HG03571 (cell line): ENCODE data around the gene CDKN3.
"Not testable (repeated sequence)": the region's sequence is repeated elsewhere in the genome, so short reads cannot be mapped to it uniquely, and the experiment has no call there.

Experiments
- ATAC-seq: cut with Tn5 transposase; IDR thresholded peaks from one replicate; pipeline ENCODE4 v1.9.1; 2021; ENCODE audit not compliant: unreplicated experiment

The CDKN3 gene

DNA sequence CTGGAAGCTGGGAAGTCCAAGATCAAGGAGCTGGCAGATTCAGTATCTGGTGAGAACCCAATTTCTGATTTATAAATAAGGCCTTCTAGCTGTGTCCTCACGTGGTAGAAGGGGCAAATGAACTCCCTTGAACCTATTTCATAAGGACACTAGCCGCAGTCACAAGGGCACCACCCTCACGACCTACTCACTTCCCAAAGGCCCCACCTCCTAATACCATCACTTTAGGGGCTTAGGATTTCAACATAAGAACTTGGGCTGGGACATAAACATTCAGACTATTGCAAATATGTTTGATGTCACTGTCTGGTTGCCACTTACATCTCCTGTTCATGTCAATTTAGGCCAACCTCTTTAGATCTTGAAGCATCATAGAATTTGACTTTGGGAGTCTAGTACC lies 55.2 kb downstream of the CDKN3 start:
- no peak for ATAC-seq

- no peak for ATAC-seq
Measured at GRCh38 chr14:54453252-54453651, 56.4 kb downstream of the CDKN3 start.

DNA sequence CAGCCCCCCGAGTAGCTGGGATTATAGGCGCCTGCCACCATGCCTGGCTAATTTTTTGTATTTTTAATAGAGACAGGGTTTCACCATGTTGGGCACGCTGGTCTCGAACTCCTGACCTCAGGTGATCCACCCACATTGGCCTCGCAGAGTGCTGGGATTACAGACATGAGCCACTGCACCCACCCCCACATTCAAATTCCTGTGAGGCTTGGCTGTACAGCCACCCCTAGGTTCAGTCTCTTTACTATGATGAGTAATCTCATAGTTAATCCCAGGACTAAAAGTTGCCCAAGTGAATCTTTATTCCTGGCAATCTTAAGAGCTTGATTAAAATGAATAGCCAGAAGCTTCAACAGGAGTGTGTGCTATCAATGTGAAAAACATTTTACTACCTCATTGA lies 57.2 kb downstream of the CDKN3 start:
- not testable (repeated sequence) for ATAC-seq

- ATAC-seq: no peak
Measured at GRCh38 chr14:54455363-54455762, 58.6 kb downstream of the CDKN3 start.

- not testable (repeated sequence) for ATAC-seq
Measured at GRCh38 chr14:54456820-54457608, 60.2 kb downstream of the CDKN3 start.

DNA sequence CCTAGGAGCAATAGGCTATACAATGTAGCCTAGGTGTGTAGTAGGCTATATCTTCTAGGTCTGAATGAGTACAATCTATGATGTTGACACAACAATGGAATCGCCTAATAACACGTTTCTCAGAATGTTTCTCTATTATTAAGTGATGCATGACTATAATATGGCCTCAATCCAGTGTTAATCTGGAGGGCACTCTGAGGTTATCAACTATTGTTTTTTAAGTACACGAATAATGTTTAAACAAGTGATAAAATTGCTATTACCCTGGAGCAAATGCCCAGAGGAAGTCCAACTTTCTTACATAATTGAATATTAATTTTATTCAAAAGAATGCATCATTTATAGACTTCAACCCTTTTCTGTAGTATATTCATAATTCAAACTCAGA lies 60.8 kb downstream of the CDKN3 start:
- no peak for ATAC-seq

DNA sequence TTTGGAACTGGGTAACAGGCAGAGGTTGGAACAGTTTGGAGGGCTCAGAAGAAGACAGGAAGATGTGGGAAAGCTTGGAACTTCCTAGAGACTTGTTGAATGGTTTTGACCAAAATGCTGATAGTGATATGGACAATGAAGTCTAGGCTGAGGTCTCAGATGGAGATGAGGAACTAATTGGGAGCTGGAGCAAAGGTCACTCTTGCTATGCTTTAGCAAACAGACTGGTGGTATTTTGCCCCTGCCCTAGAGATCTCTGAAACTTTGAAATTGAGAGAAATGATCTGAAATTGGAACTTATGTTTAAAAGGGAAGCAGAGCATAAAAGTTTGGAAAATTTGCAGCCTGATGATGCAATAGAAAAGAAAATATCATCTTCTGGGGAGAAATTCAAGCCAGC lies 61.7 kb downstream of the CDKN3 start:
- ATAC-seq: not testable (repeated sequence)

GRCh38 chr14:54459106-54459505 lies 62.3 kb downstream of the CDKN3 start:
- no peak for ATAC-seq

- ATAC-seq: no peak
Measured at GRCh38 chr14:54462048-54462447, 65.2 kb downstream of the CDKN3 start.

- no peak for ATAC-seq
Measured at GRCh38 chr14:54465654-54466053, 68.8 kb downstream of the CDKN3 start.

DNA sequence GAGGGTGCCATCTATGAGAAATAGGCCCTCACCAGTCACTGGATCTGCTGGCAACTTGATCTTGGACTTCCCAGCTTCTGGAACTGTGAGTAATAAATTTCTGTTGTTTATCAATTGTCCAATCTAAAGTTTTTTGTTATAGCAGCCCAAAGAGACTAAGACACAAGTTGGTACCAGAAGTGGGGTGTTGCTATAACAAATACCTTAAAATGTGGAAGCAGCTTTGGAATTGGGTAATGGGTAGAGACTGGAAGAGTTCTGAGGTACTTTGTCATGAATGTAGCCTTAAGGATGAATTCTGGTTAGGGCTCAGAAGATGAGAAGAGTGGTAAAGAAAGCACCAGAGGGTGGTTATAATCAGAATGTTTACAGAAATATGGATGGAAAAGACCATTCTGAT lies 70.5 kb downstream of the CDKN3 start:
- no peak for ATAC-seq
